ENCODE results near the gene NLRP10. TPM values are rescaled to one million over a fixed set of nuclear protein-coding genes. Genes with fewer than 3 reads are reported as not detected.

Gene NLRP10
- polyA plus RNA-seq, 3 donors = 0.11 TPM; not detected in 2

GRCh38 chr11:7918141-7918540 is 47.1 kb downstream of the NLRP10 start:
- no peak for DNase-seq (ENCODE audit: extremely low read depth in 1 of 11, low read depth in 9 of 11, low spot score in 4 of 11)

Other genes starting within 250 kb of the NLRP10 start
- gene OR5P2, start 168.5 kb downstream of the NLRP10 start, polyA plus RNA-seq (ENCODE audit: insufficient read length in 3 of 3) = not detected
- gene OR5P3, start 134.6 kb downstream of the NLRP10 start, polyA plus RNA-seq (ENCODE audit: insufficient read length in 3 of 3) = not detected
- under 1 TPM in 2 of 3 donors, not detected in 1; 0.08 to 0.20 TPM for gene OR10A6, start 34.2 kb downstream of the NLRP10 start, polyA plus RNA-seq (ENCODE audit: insufficient read length in 3 of 3)
- under 1 TPM in 1 of 3 donors, not detected in 2; 0.06 TPM for gene OR10A3, start 23.7 kb downstream of the NLRP10 start, polyA plus RNA-seq (ENCODE audit: insufficient read length in 3 of 3)
- gene EIF3F, start 21.9 kb upstream of the NLRP10 start, polyA plus RNA-seq (ENCODE audit: insufficient read length in 3 of 3) = 100 to 1,000 TPM; 305 to 361 (median 325) TPM
- gene TUB, start 115.8 kb upstream of the NLRP10 start, polyA plus RNA-seq (ENCODE audit: insufficient read length in 3 of 3) = 10 to 100 TPM; 23.7 to 27.0 (median 24.5) TPM
- 10 to 100 TPM; 10.2 to 23.0 (median 12.1) TPM for gene RIC3, start 203.6 kb upstream of the NLRP10 start, polyA plus RNA-seq (ENCODE audit: insufficient read length in 3 of 3)

Measured in renal cortex interstitium (tissue), 11 donors.